ENCODE data around the gene APOA4. TPM values are rescaled to one million over a fixed set of nuclear protein-coding genes. Genes with fewer than 3 reads are reported as not detected.

APOA4 gene
- total and polyA plus RNA-seq, 7 donors, result 0.04 to 5.3 (median 3.0) TPM; not detected in 4

DNA sequence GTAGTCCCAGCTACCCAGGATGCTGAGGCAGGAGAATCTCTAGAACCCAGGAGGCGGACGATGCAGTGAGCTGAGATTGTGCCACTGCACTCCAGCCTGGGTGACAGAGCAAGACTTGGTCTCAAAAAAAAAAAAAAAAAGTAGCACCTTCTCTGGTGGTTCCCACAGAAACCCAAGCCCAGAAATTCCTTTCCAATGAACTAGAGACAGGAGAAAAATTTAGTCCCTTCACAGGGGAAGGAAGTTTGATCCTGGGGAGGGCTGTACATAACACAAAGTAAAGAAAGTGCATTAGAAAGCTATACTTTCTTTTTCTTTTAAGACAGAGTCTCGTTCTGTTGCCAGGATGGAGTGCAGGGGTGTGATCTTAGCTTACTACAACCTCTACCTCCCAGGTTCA is 39.8 kb upstream of the APOA4 start:
- Histone ChIP-seq H3K4me1 (no peaks in the 10 kb centered on the region), H3K36me3 (peaks cover 22 to 100% (median 70%) of the 10 kb centered on the region in 4 donors), H3K9me3 (no peaks in the 10 kb centered on the region), H3K27me3 (no peaks in the 10 kb centered on the region), H3K27ac (no peak overlapping the region), H3K4me3 (no peak overlapping the region)
- TF ChIP-seq, protein P1, sequence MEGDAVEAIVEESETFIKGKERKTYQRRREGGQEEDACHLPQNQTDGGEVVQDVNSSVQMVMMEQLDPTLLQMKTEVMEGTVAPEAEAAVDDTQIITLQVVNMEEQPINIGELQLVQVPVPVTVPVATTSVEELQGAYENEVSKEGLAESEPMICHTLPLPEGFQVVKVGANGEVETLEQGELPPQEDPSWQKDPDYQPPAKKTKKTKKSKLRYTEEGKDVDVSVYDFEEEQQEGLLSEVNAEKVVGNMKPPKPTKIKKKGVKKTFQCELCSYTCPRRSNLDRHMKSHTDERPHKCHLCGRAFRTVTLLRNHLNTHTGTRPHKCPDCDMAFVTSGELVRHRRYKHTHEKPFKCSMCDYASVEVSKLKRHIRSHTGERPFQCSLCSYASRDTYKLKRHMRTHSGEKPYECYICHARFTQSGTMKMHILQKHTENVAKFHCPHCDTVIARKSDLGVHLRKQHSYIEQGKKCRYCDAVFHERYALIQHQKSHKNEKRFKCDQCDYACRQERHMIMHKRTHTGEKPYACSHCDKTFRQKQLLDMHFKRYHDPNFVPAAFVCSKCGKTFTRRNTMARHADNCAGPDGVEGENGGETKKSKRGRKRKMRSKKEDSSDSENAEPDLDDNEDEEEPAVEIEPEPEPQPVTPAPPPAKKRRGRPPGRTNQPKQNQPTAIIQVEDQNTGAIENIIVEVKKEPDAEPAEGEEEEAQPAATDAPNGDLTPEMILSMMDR (IDR thresholded peaks at IDR 0.05), result no peak
- TF ChIP-seq POLR2AphosphoS5 (IDR thresholded peaks at IDR 0.05) (no peak), POLR2A (IDR thresholded peaks at IDR 0.05) (no peak), EP300 (IDR thresholded peaks at IDR 0.05) (no peak)
- no peak for DNase-seq
- WGBS, 2 donors, result 94 to 97% methylated on average over 3 of the region's 3 CpGs
- intact Hi-C loops (cut with DNase I), result no loop called here

DNA sequence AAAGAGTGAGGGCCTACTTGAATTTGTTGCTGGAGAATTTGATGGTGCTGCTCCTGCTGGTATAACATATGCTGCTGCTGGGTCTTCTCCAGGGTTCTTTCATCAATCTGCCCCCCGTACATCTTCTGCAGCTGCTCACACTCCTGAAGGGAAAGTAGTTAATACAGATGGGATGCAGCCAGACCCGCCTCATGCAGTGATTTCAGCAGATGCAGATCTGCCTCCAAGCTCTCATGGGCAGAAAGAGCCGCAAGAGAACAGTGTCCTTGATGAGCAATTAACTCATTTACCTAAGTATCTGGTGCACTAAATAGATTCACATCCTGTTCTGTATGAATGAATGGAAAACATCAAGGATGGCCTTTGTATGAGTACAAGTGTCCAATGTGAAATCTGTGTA is 39.1 kb upstream of the APOA4 start:
- Histone ChIP-seq H3K4me3 (no peak overlapping the region), H3K36me3 (peaks cover 24 to 100% (median 69%) of the 10 kb centered on the region in 4 donors), H3K4me1 (no peaks in the 10 kb centered on the region), H3K27ac (no peak overlapping the region), H3K9me3 (no peaks in the 10 kb centered on the region), H3K27me3 (no peaks in the 10 kb centered on the region)
- TF ChIP-seq POLR2AphosphoS5 (IDR thresholded peaks at IDR 0.05) (no peak), EP300 (IDR thresholded peaks at IDR 0.05) (no peak), POLR2A (IDR thresholded peaks at IDR 0.05) (no peak)
- TF ChIP-seq, protein P1 (IDR thresholded peaks at IDR 0.05), result no peak
- DNase-seq, result no peak
- WGBS, 2 donors, result 89 to 94% methylated on average over 3 of the region's 3 CpGs
- intact Hi-C loops (cut with DNase I), result no loop called here

DNA sequence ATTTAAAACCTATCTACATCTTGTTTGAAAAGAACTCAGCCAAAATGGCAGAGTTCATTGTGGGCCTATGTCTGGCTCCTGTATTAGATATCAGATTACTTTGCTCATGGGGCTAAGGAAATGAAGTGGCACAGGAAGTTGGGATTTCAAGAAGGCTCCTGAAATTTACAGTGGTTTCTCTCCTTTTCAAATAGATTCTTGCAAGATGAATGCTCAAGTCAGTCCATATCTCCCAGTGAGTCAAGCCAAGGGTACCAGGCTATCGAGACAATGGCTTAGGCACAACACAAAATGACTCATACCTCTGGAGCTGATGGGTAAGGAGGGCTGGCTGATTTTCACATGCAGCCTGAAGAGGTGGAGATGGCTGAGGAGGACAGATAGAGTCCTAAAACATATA is 38.4 kb upstream of the APOA4 start:
- DNase-seq, result no peak
- TF ChIP-seq, protein P1 (IDR thresholded peaks at IDR 0.05), result no peak
- no peak for TF ChIP-seq POLR2AphosphoS5 (IDR thresholded peaks at IDR 0.05)
- no peak for TF ChIP-seq EP300 (IDR thresholded peaks at IDR 0.05)
- no peak for TF ChIP-seq POLR2A (IDR thresholded peaks at IDR 0.05)
- H3K4me3 ChIP-seq, result no peak overlapping the region
- WGBS, 2 donors, result 93 to 95% methylated on average over 1 of the region's 1 CpG
- intact Hi-C loops (cut with DNase I), result no loop called here
- no peaks in the 10 kb centered on the region for H3K27me3 ChIP-seq
- no peak overlapping the region for H3K27ac ChIP-seq
- H3K9me3 ChIP-seq, result no peaks in the 10 kb centered on the region
- H3K4me1 ChIP-seq, result no peaks in the 10 kb centered on the region
- H3K36me3 ChIP-seq, result peaks cover 24 to 100% (median 65%) of the 10 kb centered on the region in 4 donors

DNA sequence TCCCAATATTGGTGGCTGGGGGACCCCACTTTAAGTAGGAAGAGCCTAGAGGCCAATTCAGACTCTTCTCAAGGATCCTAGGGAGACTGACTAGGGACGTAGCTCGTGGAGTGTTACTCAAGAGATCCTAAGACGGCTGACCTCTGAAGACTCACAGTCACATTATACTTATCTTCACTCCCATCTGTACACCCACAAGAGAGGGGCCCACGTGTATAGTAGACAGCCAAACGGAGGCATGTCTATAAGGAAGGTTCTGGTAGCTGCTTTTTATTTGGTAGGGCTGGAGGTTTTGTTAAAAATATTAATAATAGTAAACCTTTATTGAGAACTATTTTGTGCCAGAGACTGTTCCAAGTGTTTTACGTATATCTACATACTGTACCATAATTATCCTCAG is 37.2 kb upstream of the APOA4 start:
- WGBS, 2 donors, result 92 to 94% methylated on average over 6 of the region's 6 CpGs
- no peaks in the 10 kb centered on the region for H3K9me3 ChIP-seq
- H3K36me3 ChIP-seq, result peaks cover 24 to 96% (median 63%) of the 10 kb centered on the region in 4 donors
- TF ChIP-seq, protein P1 (IDR thresholded peaks at IDR 0.05), result no peak
- TF ChIP-seq EP300 (IDR thresholded peaks at IDR 0.05) (no peak), POLR2A (IDR thresholded peaks at IDR 0.05) (no peak), POLR2AphosphoS5 (IDR thresholded peaks at IDR 0.05) (no peak)
- no peak for DNase-seq
- H3K4me3 ChIP-seq, result no peak overlapping the region
- no peaks in the 10 kb centered on the region for H3K27me3 ChIP-seq
- intact Hi-C loops (cut with DNase I), result no loop called here
- H3K4me1 ChIP-seq, result no peaks in the 10 kb centered on the region
- H3K27ac ChIP-seq, result no peak overlapping the region

DNA sequence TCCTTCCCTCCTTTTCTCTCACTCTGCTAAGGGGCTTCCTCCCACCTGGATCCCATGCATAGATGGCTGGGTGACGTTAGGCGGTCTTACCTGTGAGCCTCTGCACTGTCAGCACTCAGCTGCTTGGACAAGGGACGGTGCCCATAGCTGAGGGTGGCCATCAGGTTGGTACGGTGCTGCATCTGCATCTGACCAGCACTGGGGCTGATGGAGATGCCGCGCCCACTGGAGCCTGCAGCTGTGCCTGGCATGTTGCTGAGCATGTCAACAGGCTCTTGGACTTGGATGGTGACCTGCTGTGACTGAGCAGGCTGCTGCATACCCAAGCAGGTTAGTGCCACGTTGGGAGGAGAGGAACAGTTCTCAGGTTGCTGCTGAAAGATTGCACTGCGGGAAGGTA is 36.1 kb upstream of the APOA4 start:
- 95 to 96% methylated on average over 8 of the region's 8 CpGs for WGBS, 2 donors
- no peak for TF ChIP-seq POLR2A (IDR thresholded peaks at IDR 0.05)
- TF ChIP-seq, protein P1 (IDR thresholded peaks at IDR 0.05), result no peak
- no peak for TF ChIP-seq POLR2AphosphoS5 (IDR thresholded peaks at IDR 0.05)
- TF ChIP-seq EP300 (IDR thresholded peaks at IDR 0.05), result no peak
- Histone ChIP-seq H3K4me1 (peaks cover 0 to 4% (median 0%) of the 10 kb centered on the region in 4 donors), H3K36me3 (peaks cover 24 to 96% (median 61%) of the 10 kb centered on the region in 4 donors), H3K4me3 (no peak overlapping the region), H3K27me3 (no peaks in the 10 kb centered on the region), H3K9me3 (no peaks in the 10 kb centered on the region), H3K27ac (no peak overlapping the region)
- intact Hi-C loops (cut with DNase I), result no loop called here
- DNase-seq, result no peak

Measured in sigmoid colon (tissue), 7 donors.